GM19468 (cell line): ENCODE measurements around the gene EGFLAM.

ENCODE experiments used
- ATAC-seq: cut with Tn5 transposase; IDR thresholded peaks from one replicate; pipeline ENCODE4 v1.9.1; 2021; ENCODE audit warnings: mild to moderate bottlenecking, moderate library complexity, moderate number of reproducible peaks; ENCODE audit not compliant: unreplicated experiment; ENCODE audit errors: extremely low read depth

The EGFLAM gene

GRCh38 chr5:38465061-38465460 is 206.7 kb downstream of the EGFLAM start:
- ATAC-seq, result no peak

- ATAC-seq, result no peak
These were observed 207.5 kb downstream of the EGFLAM start for GRCh38 chr5:38465702-38466423.

- ATAC-seq, result no peak
These were observed 208.2 kb downstream of the EGFLAM start for GRCh38 chr5:38466424-38467189.

GRCh38 chr5:38467353-38468040 is 209.1 kb downstream of the EGFLAM start:
- ATAC-seq, result no peak

GRCh38 chr5:38468202-38468673 is 209.9 kb downstream of the EGFLAM start:
- no peak for ATAC-seq

- ATAC-seq, result no peak
These were observed 210.8 kb downstream of the EGFLAM start for GRCh38 chr5:38468978-38469706.

GRCh38 chr5:38469707-38470267 is 211.4 kb downstream of the EGFLAM start:
- no peak for ATAC-seq

- no peak for ATAC-seq
These were observed 213.3 kb downstream of the EGFLAM start for GRCh38 chr5:38471709-38472108.

GRCh38 chr5:38472541-38472940 is 214.2 kb downstream of the EGFLAM start:
- ATAC-seq, result no peak

- ATAC-seq, result no peak
These were observed 214.6 kb downstream of the EGFLAM start for GRCh38 chr5:38473008-38473407.

GRCh38 chr5:38478166-38478565 is 219.8 kb downstream of the EGFLAM start:
- no peak for ATAC-seq

- ATAC-seq, result no peak
These were observed 220.5 kb downstream of the EGFLAM start for GRCh38 chr5:38478878-38479277.

GRCh38 chr5:38479315-38479904 is 221.1 kb downstream of the EGFLAM start:
- no peak for ATAC-seq

- ATAC-seq, result no peak
These were observed 225.5 kb downstream of the EGFLAM start for GRCh38 chr5:38483805-38484398.

GRCh38 chr5:38494175-38494574 is 235.8 kb downstream of the EGFLAM start:
- no peak for ATAC-seq

- ATAC-seq, result no peak
These were observed 236.4 kb downstream of the EGFLAM start for GRCh38 chr5:38494763-38495162.

- no peak for ATAC-seq
These were observed 239.6 kb downstream of the EGFLAM start for GRCh38 chr5:38497946-38498345.

GRCh38 chr5:38500573-38501260 is 242.4 kb downstream of the EGFLAM start:
- no peak for ATAC-seq

GRCh38 chr5:38506302-38506701 is 247.9 kb downstream of the EGFLAM start:
- ATAC-seq, result no peak
